ENCODE results near the gene ELP5.

GRCh38 chr17:7218166-7218565 is 33.8 kb upstream of the ELP5 start:
- TF ChIP-seq, protein P1, sequence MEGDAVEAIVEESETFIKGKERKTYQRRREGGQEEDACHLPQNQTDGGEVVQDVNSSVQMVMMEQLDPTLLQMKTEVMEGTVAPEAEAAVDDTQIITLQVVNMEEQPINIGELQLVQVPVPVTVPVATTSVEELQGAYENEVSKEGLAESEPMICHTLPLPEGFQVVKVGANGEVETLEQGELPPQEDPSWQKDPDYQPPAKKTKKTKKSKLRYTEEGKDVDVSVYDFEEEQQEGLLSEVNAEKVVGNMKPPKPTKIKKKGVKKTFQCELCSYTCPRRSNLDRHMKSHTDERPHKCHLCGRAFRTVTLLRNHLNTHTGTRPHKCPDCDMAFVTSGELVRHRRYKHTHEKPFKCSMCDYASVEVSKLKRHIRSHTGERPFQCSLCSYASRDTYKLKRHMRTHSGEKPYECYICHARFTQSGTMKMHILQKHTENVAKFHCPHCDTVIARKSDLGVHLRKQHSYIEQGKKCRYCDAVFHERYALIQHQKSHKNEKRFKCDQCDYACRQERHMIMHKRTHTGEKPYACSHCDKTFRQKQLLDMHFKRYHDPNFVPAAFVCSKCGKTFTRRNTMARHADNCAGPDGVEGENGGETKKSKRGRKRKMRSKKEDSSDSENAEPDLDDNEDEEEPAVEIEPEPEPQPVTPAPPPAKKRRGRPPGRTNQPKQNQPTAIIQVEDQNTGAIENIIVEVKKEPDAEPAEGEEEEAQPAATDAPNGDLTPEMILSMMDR (IDR thresholded peaks at IDR 0.05) = no peak
- no peak for TF ChIP-seq POLR2A (IDR thresholded peaks at IDR 0.05)
